Femur (tissue), 1 donor: ENCODE data around the gene RBM15B.

Source experiments
- DNase-seq: peaks from one replicate; pipeline ENCODE4 v3.0.0-alpha.2; 2017

The RBM15B gene

GRCh38 chr3:51392355-51393133 is 1.5 kb downstream of the RBM15B start:
- DNase-seq: peak; percentile 25

GRCh38 chr3:51393134-51393495 is 2.0 kb downstream of the RBM15B start:
- DNase-seq: peak; percentile 10

GRCh38 chr3:51393564-51393963 is 2.5 kb downstream of the RBM15B start:
- peak; percentile 12 for DNase-seq

DNA sequence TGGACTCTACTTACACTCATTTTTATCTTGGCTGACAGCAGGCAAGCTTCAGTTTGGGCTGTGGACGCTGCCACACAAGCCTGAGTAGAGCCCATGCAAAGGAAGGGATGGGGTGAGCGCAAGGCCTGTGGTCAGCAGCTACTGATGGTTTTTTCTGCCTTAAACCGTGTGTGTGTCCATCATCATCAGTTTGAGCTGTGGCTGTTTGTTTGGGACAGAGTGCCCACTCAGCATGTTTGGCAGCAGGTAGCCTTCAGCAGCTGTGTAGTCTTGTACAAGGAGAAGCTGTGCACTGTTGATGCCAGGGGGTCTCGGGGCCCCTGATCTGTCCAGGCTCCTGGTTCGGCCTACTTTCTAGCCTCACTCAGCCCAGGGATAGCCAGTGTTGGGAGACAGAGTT is 3.5 kb downstream of the RBM15B start:
- DNase-seq: no peak

- DNase-seq: peak; percentile 16
Observed at GRCh38 chr3:51395493-51396213, 4.6 kb downstream of the RBM15B start.

GRCh38 chr3:51396401-51396800 is 5.3 kb downstream of the RBM15B start:
- DNase-seq: no peak

DNA sequence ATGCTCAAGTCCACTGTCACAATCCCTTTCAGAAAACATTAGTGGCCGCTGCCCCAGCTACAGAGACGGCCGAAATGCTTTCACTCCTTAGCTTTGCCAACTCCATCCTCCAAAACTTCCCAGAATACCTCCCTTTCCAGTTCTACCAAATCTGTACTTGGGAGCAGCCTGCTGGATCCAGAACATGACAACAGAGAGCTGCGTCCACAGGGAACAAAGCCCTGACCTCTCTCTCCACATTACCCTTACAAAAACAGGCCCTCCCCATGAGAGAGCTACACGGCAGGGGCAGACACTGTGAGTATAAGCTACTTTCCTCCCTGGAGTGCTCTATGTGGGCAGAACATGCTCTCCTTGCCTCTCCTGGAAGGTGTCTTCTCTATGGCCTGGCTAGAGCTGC is 6.3 kb downstream of the RBM15B start:
- DNase-seq: no peak

- DNase-seq: no peak
Observed at GRCh38 chr3:51398595-51399310, 7.7 kb downstream of the RBM15B start.

DNA sequence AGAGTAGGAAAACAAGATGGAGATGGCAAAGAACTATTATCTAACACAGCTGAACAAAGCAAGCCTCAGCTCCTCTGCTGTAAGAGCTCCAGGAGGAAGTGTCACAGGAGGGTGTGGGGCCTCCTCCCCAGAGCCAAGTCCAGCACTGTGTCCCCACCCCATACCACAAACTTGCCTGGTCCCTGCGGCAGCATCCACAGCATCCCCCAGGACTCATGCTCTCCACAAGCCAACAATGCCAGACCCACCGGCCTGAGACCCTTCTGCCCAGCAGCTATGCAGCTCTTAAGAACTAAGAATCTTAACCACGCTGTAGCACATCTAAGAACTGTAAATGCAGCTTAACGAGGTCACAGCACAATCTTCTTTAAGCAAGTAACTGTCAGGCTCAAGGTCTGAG is 9.1 kb downstream of the RBM15B start:
- no peak for DNase-seq

DNA sequence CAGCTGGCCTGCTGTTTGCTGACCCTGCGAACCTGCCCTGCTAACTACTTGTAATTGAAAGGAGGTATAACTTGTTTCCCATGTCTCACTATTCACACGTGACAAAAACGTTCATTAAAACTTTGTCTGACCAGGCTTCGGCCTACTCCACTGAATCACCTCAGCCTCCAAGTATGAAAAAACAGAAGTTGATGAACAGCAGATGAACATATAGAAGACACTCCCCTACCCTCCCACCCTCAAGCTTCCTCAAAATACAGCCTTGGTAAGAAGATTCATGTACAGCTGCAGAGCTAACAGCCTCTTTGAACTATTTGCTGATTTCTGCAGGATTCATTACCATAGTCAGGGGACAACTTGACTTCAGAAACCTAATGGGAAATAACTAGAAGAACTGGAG is 10.7 kb downstream of the RBM15B start:
- no peak for DNase-seq

DNA sequence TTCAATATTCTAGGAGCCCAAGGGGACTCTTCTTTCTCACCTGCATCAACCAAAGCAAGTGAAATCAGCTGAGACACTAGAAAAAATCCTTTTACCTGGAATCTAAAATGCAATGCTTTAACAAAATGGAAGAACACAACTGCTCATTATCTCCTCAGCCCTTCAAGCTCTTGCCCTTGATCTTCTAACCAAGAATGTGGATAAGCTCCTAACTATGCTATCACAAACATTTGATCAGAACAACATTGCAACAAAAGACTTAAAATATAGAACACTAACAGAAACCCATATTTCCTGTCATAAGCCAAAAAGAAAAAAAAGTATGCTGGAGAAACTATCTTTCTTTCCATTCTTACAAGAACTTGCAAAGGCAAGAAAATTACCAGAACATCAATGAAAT is 12.6 kb downstream of the RBM15B start:
- DNase-seq: no peak

DNA sequence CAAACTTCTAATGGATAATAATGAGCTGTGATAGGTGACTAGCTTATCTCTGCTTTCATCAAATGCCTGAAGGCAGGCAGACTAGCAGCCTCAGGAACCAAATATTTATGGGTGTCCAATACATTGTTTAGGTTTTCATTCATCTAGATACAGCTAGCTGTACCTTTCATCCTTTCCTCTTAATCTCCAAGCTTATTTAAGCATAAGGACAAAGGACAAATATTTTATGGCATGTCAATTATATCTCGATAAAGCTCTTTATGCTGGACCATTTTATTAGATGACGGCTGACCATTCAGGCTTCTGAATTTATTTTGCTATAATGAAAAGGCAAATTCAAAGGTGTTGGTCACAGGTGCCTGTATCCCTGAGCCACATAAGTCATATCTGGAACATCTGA is 16.9 kb downstream of the RBM15B start:
- no peak for DNase-seq

DNA sequence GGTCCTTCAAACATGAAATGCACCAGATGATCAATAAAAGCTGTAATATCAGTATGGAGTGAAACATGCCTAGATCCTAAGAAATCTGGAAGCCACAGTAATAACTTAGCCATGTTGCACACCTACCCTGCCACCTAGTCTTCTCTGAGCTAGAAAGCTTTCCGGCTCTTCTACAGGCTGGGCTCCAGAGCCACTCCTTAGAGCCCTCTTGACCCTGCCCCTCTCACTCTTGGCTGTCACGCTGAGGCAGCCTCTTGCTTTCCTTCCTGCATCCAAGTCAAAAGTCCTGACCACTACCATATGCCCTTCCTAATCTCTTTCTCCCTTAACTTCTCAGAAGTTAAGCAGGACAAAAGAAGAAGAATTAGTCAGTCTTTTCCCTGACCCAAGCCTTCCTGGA is 17.7 kb downstream of the RBM15B start:
- DNase-seq: no peak

DNA sequence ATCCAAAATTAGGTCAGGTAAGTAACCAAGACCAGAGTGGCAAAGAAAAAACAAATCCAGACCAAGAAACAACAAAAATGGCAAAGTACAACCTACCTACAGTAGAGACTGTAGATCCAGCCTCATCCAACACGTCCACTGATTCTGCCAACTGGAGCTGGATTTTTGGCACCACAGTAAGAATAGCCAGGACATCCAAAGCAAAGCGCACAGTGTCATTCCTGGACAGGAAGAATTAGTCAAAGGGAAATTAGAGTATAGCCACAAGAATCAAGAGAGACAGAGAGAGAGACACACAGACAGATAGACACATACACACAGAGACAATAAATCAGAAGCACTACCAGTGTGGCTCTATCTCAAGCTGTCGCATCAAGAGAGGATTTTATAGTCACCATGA is 31.1 kb downstream of the RBM15B start:
- no peak for DNase-seq

DNA sequence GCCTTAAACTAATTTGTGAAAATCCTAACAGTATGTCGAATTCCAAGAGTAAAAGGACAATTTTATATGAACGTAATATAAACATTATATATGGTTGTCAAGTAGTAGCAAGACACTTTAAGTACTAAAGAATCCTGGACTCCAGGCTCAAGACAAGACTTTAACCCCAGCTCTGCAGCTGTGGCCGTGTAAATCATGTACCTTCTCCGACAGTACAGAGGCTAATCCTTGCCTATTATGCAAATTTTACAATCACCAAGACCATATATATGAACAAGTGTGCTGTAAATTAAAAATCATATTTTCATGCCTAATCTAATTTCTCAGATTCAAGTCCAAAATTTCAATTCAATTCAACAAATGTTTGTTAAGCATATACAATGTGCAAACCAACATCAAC is 35.8 kb downstream of the RBM15B start:
- no peak for DNase-seq

- DNase-seq: no peak
Observed at GRCh38 chr3:51429138-51429537, 38.1 kb downstream of the RBM15B start.

DNA sequence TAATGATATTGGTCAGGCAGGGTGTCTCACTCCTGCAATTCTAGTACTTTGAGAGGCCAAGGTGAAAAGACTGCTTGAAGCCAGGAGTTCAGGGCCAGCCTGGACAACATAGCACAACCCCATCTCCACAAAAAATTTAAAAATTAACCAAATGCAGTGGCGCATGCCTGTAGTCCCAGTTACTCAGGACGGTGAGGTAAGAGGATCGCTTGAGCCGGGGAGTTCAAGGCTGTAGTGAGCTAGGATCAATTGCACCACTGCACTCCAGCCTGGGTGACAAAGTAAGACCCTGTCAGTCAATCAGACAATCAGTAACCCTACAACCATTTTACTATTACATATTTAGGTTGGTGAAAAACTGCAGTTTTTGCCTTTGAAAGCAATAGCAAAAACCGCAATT is 43.0 kb downstream of the RBM15B start:
- no peak for DNase-seq

DNA sequence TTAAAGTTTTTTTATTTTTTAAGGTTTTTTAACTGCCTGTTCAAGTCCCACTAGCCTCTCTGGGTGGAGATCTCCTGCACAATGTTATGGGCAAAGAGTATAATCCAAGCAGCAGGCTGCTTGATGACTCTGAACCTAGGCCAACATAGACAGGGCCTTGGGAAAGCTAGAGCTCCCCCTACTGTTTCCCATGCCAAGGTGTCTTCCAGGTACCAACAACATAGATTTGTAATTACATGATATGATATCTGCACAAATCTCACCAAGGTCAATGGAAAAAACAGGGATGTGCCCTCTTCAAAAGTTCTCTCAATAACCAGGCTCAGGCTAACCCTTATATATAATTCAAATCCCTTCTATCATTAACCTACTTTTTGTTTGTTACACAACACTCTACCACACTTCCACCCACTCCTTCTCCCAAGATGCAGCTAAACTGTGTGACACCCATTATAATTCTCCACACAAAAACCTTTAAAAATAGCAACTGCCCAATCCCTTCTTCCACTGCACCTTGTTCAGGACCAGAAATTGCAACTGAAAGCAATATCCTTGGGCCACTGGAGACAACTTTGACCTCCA is 43.8 kb downstream of the RBM15B start:
- DNase-seq: peak; percentile 18

DNA sequence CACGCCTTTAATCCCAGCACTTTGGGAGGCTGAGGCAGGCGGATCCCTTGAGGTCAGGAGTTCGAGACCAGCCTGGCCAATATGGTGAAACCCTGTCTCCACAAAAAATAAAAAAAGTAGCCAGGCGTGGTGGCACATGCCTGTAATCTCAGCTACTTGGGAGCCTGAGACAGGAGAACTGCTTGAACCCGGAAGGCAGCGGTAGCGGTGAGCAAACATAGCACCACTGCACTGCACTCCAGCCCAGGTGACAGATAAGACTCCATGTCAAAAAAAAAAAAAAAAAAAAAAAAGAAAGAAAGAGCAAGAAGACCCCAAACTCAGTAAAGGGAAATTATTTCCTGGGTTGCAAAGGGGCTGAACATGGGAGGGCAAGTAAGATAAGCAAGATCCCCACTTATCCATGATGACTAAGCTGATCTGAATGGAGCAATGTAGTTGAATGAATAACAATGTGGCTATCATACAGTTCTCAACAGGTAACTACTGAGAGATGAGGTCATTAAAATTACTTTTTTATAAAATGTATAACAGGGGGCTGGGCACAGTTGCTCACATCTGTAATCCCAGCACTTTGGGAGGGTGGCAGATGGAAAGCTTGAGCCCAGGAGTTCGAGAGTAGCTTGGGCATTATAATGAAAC is 46.0 kb downstream of the RBM15B start:
- DNase-seq: no peak

GRCh38 chr3:51441282-51442030 is 50.4 kb downstream of the RBM15B start:
- no peak for DNase-seq

DNA sequence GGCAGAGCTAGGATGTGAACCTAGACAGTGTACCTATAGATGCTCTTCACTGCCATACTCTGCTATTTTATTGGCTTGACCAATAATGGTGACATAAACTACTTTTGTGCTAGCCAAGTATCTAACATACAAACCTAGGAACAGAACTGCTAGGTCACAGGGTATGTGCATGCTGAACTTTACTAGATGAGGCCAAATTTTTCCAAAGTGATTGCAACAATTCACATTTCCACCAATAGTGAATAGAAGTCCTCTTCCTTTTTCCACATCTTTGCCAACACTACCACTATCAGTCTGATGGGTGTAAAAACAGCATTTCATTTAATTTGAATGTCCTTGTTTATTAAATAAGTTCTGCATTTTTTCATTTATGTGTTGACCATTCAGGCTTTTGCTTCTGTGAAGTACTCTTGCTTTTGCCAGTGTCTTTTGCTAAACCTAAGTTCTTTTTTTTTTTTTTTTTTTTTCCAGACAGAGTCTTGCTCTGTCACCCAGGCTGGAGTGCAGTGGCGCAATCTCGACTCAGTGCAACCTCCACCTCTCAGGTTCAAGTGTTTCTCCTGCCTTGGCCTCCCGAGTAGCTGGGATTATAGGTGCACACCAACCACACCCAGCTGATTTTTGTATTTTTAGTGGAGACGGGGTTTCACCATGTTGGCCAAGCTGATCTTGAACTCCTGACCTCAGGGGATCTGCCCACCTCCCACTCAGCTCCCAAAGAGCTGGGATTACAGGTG is 54.6 kb downstream of the RBM15B start:
- no peak for DNase-seq
